ENCODE data around the gene FANCC. TPM values are rescaled to one million over a fixed set of nuclear protein-coding genes. Genes with fewer than 3 reads are reported as not detected.

FANCC gene
- total RNA-seq, 1 donor from 2014 or later: 18.7 TPM

DNA sequence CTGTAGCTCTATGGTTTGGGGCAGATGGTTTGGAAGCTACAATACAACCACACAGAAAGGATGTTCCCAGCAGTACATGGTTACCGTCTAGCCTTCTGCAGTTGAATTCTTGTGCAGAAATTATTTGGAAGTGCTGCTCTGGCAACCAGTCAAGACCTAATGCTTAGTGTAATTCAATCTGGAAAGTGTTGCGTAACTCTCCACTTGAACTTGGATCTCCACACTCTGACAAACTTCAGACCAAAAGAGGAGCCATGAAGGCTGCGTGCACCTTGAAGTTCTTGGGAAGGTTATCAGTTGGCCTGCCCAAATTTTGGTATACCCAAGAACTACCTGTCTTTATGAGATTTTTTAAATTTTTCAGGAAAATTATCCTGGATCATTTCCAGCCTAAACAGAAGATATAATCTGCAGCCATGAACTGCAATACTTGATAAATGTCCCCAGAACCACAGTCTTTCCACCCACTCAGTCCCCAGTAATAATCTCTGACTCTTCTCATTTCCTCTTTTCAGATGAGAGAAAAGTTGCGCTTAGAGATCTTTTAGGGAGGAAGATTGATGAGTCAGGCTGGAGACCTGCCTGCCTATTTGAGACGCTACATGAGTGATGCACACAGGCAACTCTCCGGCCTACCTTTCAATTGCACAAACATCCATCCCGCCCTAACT lies 159.9 kb downstream of the FANCC start:
- DNase-seq (ENCODE audit: low spot score): no peak
- Mint-ChIP-seq H3K9me3 (peaks cover 3% of the 10 kb centered on the region), H3K4me1 (ENCODE audit: low read depth) (peaks cover 11% of the 10 kb centered on the region), H3K36me3 (ENCODE audit: low read depth) (peaks cover 3% of the 10 kb centered on the region), H3K4me3 (no peak overlapping the region), H3K27ac (no peak overlapping the region), H3K27me3 (ENCODE audit: insufficient read depth) (no peaks in the 10 kb centered on the region)
- intact Hi-C loops (cut with micrococcal nuclease): no loop called here

DNA sequence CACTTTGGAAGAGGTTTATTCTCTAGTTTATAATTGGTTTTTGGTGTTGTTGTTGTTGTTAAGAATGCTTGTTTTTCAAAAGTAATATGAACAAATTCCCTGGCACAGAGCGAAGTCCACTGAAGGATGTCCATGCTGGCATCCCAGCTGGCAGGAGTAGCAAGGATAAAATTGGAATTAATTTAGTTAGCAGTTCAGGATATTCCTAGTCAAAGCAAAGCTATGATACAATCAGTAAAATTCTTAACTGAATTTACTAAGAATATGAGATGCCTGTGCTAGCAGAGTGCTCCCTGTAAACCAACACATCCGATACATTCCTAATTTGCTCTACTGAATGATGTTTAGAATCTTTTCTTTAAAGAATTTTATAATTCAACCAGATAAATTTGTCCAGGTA lies 161.4 kb downstream of the FANCC start:
- Mint-ChIP-seq H3K36me3 (ENCODE audit: low read depth) (peaks cover 3% of the 10 kb centered on the region), H3K27ac (no peak overlapping the region), H3K4me1 (ENCODE audit: low read depth) (peaks cover 11% of the 10 kb centered on the region), H3K27me3 (ENCODE audit: insufficient read depth) (no peaks in the 10 kb centered on the region), H3K4me3 (no peak overlapping the region), H3K9me3 (peaks cover 3% of the 10 kb centered on the region)
- no peak for DNase-seq (ENCODE audit: low spot score)
- intact Hi-C loops (cut with micrococcal nuclease): no loop called here

DNA sequence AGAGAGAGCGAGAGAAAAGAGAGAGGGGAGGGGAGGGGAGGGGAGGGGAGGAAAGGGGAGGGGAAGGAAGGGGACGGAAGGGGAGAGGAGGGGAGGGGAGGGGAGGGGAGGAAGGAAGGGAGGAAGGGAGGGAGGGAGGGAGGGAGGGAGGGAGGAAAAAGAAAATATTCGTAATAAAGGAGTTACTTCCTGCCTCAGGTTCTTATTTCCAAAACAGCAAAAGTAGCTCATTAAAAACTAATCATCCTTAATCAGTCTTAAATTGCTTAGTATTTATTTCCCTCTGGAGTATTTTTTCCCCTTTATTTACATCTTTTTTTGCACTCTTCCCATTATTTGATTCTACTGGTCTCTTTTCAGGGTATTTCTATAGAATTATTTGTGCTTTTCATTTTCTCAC lies 162.3 kb downstream of the FANCC start:
- Mint-ChIP-seq H3K4me1 (ENCODE audit: low read depth) (peaks cover 11% of the 10 kb centered on the region), H3K36me3 (ENCODE audit: low read depth) (peaks cover 6% of the 10 kb centered on the region), H3K27ac (no peak overlapping the region), H3K27me3 (ENCODE audit: insufficient read depth) (no peaks in the 10 kb centered on the region), H3K9me3 (peaks cover 3% of the 10 kb centered on the region), H3K4me3 (no peak overlapping the region)
- intact Hi-C loops (cut with micrococcal nuclease): no loop called here
- DNase-seq (ENCODE audit: low spot score): no peak

DNA sequence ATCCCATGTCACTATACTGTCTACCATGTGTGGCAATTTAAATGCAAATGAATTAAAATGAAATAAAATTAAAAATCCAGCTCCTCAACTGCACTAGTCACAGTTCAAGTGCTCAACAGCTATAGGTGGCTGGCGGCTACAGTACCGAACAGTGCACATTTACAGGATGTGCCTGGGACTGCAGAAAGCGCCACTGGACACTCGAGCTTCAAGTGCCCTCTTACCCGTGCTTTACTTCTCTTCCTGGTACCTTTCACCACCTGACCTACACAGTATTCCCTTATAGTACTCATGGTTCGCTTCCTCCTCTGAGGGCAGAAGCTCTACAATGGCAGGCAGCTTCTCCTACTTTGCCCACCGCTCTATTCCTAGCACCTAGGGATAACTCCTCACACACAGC lies 166.6 kb downstream of the FANCC start:
- intact Hi-C loops (cut with micrococcal nuclease): no loop called here
- no peak for DNase-seq (ENCODE audit: low spot score)
- no peak overlapping the region for H3K4me3 Mint-ChIP-seq
- H3K27ac Mint-ChIP-seq: no peak overlapping the region
- no peaks in the 10 kb centered on the region for H3K27me3 Mint-ChIP-seq (ENCODE audit: insufficient read depth)
- peaks cover 5% of the 10 kb centered on the region for H3K36me3 Mint-ChIP-seq (ENCODE audit: low read depth)
- H3K4me1 Mint-ChIP-seq (ENCODE audit: low read depth): no peaks in the 10 kb centered on the region
- no peaks in the 10 kb centered on the region for H3K9me3 Mint-ChIP-seq

DNA sequence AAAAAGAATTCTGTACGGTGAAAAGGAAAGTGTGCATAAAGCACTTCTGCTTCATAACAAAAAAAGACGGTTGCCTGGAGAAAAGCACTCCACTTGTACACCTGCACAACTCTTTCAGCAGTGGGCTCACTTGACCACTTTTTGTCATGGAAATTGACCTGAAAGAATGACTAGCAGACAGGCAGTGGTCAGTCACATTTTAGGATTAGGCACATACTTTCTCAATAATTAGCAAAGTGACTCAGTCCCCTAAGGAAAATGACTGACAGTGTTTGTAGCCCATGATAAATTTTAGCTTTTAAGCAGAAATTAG lies 169.3 kb downstream of the FANCC start:
- Mint-ChIP-seq H3K4me3 (no peak overlapping the region), H3K4me1 (ENCODE audit: low read depth) (no peaks in the 10 kb centered on the region), H3K36me3 (ENCODE audit: low read depth) (peaks cover 3% of the 10 kb centered on the region), H3K9me3 (no peaks in the 10 kb centered on the region), H3K27me3 (ENCODE audit: insufficient read depth) (no peaks in the 10 kb centered on the region), H3K27ac (no peak overlapping the region)
- DNase-seq (ENCODE audit: low spot score): no peak
- intact Hi-C loops (cut with micrococcal nuclease): no loop called here

DNA sequence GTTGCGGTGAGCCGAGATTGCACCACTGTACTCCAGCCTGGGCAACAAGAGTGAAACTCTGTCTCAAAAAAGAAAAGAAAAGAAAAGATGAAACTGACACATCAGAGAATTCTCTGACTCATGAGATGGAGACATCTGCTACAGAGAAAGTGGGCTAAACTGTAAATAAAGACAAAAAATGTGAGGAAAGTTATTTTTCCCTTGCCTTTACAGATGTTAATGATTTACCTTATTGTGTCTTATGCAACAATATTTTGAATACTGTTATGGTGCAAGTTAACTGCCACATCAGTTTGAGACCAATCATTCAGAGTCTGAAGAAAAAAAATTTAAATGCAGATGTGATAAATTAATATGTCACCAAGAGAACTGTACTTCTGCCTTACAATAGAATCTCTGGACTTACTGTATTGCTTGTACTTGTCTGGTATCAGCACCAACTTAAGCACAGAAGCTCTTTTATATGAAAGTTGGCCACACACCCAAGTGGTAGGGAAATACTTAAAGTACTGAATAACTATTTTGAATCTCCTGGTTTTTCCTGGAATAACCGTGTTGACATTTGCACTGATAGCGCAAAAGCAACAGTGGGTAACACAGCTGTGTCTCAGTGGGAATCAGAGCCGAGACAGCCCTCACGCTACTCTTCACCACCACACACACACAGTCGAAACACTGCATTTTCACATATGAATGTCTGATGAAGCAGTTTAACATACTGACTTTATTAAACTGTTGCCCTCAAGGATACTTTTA lies 169.9 kb downstream of the FANCC start:
- no peak overlapping the region for H3K27ac Mint-ChIP-seq
- intact Hi-C loops (cut with micrococcal nuclease): no loop called here
- H3K9me3 Mint-ChIP-seq: no peaks in the 10 kb centered on the region
- no peak overlapping the region for H3K4me3 Mint-ChIP-seq
- no peaks in the 10 kb centered on the region for H3K4me1 Mint-ChIP-seq (ENCODE audit: low read depth)
- peaks cover 3% of the 10 kb centered on the region for H3K36me3 Mint-ChIP-seq (ENCODE audit: low read depth)
- DNase-seq (ENCODE audit: low spot score): no peak
- H3K27me3 Mint-ChIP-seq (ENCODE audit: insufficient read depth): no peaks in the 10 kb centered on the region

DNA sequence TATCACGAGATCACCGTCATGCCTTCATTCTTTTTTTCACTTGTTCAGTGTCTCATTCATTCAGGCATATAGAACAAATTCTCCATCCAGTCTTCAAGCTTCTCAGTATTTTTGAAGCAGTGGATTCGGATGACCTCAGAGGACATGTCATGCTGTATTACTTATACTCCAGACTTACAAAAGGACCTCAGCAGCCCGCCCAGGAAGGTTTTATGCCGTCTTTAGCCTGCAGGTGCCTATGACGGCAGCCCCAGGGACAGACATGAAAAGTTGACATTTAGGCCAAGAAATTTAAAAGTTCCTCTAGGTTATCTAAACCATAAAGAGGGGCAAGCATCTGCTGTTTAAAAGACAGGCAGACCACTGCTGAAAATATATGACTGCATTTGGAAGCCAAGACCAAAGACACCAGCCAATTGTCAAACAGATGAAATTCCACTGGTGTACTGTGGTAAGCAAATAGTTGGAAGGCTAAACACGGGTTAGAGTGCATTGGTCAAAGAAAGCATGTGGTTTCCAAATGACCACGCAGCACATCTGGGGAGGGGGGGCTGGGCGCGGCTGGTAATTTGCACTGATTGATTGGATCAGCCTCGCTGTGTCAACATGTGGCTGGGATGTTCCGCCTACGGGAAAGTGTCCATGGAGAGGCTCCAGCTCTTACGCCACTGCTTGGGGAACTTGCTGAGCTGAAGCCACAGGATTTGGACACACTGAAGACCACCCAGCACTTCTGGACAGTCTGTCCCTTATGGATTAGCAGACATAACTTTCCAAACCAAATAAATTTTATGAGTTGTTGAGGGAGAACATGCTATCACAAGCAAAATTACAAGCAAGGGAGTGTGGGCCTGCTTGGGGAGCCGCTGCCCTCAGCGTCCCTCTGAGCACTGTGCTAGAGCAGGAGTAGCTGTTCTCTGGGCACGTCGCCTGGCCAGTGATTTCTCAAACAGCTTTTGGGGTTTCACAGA lies 173.6 kb downstream of the FANCC start:
- H3K27ac Mint-ChIP-seq: no peak overlapping the region
- intact Hi-C loops (cut with micrococcal nuclease): no loop called here
- H3K9me3 Mint-ChIP-seq: no peaks in the 10 kb centered on the region
- H3K36me3 Mint-ChIP-seq (ENCODE audit: low read depth): no peaks in the 10 kb centered on the region
- no peak for DNase-seq (ENCODE audit: low spot score)
- peaks cover 5% of the 10 kb centered on the region for H3K4me1 Mint-ChIP-seq (ENCODE audit: low read depth)
- H3K27me3 Mint-ChIP-seq (ENCODE audit: insufficient read depth): no peaks in the 10 kb centered on the region
- no peak overlapping the region for H3K4me3 Mint-ChIP-seq

DNA sequence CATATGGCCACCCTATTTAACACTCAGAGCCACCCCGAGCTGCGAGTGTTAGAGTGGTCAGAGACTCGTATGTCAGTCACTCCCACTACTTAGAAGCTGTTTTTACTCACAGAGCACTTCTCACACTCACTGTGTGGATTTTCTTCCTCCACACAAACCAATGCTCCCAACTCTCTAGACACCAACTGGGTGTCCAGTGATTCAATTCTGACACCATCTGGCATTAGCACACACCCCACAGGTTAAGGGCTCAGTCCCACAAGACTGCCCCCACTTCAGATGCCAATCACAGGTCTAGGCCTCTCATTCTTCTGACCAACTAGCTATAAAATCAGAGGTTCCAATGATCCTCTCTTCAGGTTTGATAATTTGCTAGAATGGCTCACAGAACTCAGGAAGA lies 174.8 kb downstream of the FANCC start:
- H3K9me3 Mint-ChIP-seq: no peaks in the 10 kb centered on the region
- H3K36me3 Mint-ChIP-seq (ENCODE audit: low read depth): no peaks in the 10 kb centered on the region
- H3K27ac Mint-ChIP-seq: no peak overlapping the region
- intact Hi-C loops (cut with micrococcal nuclease): no loop called here
- H3K4me3 Mint-ChIP-seq: no peak overlapping the region
- DNase-seq (ENCODE audit: low spot score): no peak
- no peaks in the 10 kb centered on the region for H3K27me3 Mint-ChIP-seq (ENCODE audit: insufficient read depth)
- peaks cover 5% of the 10 kb centered on the region for H3K4me1 Mint-ChIP-seq (ENCODE audit: low read depth)

DNA sequence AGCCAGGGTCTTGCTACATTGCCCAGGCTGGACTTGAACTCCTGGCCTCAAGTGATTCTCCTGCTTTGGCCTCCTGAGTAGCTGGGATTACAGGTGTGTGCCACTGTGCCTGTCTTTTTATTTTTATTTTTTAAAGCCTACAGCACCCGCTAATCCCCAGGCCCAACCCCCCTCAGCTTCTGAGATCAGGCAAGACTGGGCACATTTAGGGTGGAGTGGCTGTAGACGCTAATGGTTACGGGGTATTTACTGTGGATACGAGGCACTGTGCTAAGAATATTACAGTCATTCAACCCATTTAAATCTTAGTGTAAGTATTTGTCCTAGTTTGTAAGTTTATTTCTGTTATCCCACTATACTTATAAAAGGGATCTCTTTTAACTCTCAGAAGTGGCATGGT lies 175.2 kb downstream of the FANCC start:
- H3K9me3 Mint-ChIP-seq: no peaks in the 10 kb centered on the region
- H3K27me3 Mint-ChIP-seq (ENCODE audit: insufficient read depth): no peaks in the 10 kb centered on the region
- H3K27ac Mint-ChIP-seq: no peak overlapping the region
- no peak overlapping the region for H3K4me3 Mint-ChIP-seq
- intact Hi-C loops (cut with micrococcal nuclease): no loop called here
- no peak for DNase-seq (ENCODE audit: low spot score)
- peaks cover 5% of the 10 kb centered on the region for H3K4me1 Mint-ChIP-seq (ENCODE audit: low read depth)
- H3K36me3 Mint-ChIP-seq (ENCODE audit: low read depth): no peaks in the 10 kb centered on the region

DNA sequence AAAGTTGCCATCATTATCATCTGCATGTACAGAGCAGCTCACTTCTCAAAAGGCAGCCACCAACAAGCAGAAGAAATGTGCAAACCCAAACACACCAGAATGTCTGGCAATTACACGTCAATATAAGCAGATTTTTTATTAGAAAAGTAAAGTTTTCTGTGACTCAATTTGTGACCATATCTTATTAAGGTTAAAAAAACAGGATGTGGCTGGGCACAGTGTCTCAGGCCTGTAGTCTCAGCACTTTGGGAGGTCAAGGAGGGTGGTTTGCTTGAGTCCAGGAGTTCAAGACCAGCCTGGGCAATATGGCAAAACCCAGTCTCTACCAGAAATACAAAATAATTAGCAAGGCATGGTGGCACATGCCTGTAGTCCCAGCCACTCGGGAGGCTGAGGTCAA lies 176.7 kb downstream of the FANCC start:
- H3K4me1 Mint-ChIP-seq (ENCODE audit: low read depth): peaks cover 5% of the 10 kb centered on the region
- DNase-seq (ENCODE audit: low spot score): no peak
- H3K9me3 Mint-ChIP-seq: no peaks in the 10 kb centered on the region
- H3K36me3 Mint-ChIP-seq (ENCODE audit: low read depth): no peaks in the 10 kb centered on the region
- no peak overlapping the region for H3K27ac Mint-ChIP-seq
- no peaks in the 10 kb centered on the region for H3K27me3 Mint-ChIP-seq (ENCODE audit: insufficient read depth)
- intact Hi-C loops (cut with micrococcal nuclease): no loop called here
- H3K4me3 Mint-ChIP-seq: no peak overlapping the region

DNA sequence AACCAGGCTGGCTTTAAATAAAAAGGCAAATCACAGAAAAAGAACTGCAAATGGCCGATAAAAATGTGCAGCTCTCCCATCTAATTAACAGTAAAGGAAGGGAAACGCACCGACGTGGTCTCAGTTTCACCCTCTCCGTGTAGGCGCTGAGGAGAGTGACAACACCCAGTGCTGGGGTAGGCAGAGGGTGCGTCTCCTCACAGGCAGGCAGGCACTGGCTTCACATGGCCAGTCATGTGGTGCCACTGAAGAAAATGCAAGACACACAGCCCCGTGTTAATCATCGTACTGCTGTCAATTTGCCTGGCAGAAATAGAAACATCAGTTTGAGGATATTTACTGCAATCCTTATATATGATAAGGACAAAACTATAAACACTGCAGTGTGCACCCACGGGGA lies 178.4 kb downstream of the FANCC start:
- H3K4me1 Mint-ChIP-seq (ENCODE audit: low read depth): peaks cover 5% of the 10 kb centered on the region
- H3K27ac Mint-ChIP-seq: no peak overlapping the region
- H3K27me3 Mint-ChIP-seq (ENCODE audit: insufficient read depth): no peaks in the 10 kb centered on the region
- H3K4me3 Mint-ChIP-seq: no peak overlapping the region
- DNase-seq (ENCODE audit: low spot score): no peak
- intact Hi-C loops (cut with micrococcal nuclease): no loop called here
- no peaks in the 10 kb centered on the region for H3K9me3 Mint-ChIP-seq
- no peaks in the 10 kb centered on the region for H3K36me3 Mint-ChIP-seq (ENCODE audit: low read depth)

DNA sequence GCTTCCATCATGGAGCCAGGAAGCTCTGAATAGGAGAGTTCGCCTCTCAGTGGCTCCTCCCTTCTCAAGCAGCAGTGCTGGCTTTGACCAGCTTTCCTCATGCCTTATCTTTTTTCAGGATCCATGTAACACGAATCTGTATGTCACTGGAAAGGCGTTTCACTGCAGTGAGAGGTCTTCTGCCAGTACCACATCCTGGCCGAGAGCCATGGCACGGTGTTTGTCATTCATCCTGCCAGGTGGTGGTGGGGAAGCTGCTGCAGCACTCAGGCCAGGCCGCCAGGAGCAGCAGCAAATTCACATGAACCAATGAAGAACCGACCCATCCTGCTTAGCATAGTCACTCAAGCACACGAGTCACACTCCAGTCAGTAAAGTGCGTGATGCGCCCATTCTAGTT lies 179.0 kb downstream of the FANCC start:
- intact Hi-C loops (cut with micrococcal nuclease): no loop called here
- DNase-seq (ENCODE audit: low spot score): no peak
- Mint-ChIP-seq H3K4me1 (ENCODE audit: low read depth) (peaks cover 5% of the 10 kb centered on the region), H3K27ac (no peak overlapping the region), H3K36me3 (ENCODE audit: low read depth) (no peaks in the 10 kb centered on the region), H3K27me3 (ENCODE audit: insufficient read depth) (no peaks in the 10 kb centered on the region), H3K9me3 (no peaks in the 10 kb centered on the region), H3K4me3 (no peak overlapping the region)

DNA sequence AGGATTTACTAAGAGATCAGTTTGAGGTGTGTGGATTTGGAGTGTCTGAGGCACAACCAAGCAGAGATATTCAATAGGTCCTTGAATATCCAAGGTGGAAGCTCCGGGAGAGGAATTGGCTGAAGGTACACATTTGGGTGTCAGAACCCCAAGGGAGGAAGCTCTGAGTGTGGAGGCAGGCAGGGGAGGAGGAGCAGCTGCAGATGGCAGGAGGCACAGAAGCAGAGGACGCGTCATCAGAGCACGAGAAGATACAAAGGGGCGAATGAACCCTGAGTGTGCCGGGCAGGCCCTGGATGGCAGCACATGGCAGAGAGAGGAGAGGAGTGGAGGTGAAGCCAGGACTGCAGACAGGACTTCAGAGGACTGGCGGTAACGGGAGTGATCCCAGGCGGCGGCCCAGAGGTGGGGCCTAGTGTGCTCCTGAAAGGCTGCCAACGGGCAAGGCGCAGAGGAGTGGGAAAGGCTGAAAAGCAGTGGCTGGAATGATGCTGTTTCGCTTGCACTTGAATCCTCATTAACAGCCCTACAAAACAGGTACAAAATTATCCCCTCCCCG lies 179.8 kb downstream of the FANCC start:
- Mint-ChIP-seq H3K36me3 (ENCODE audit: low read depth) (no peaks in the 10 kb centered on the region), H3K9me3 (no peaks in the 10 kb centered on the region), H3K4me1 (ENCODE audit: low read depth) (peaks cover 5% of the 10 kb centered on the region), H3K27me3 (ENCODE audit: insufficient read depth) (no peaks in the 10 kb centered on the region), H3K27ac (peak overlapping the region; percentile 31), H3K4me3 (no peak overlapping the region)
- intact Hi-C loops (cut with micrococcal nuclease): no loop called here
- DNase-seq (ENCODE audit: low spot score): no peak
